SU-DHL-6 (cell line): ENCODE data around the gene CHMP5.

ENCODE experiments used
- CTCF ChIP-seq: fragments of 200-600 bp; sonication (generic); IDR thresholded peaks from one replicate; pipeline ENCODE4 v1.5.1; 2017; ENCODE audit warnings: antibody characterized with exemption, mild to moderate bottlenecking, low read length, moderate library complexity; ENCODE audit not compliant: insufficient read depth, poor library complexity, severe bottlenecking
- EZH2phosphoT487 ChIP-seq: fragments of 200-600 bp; sonication (generic), shearing (Covaris generic); conservative IDR thresholded peaks from 2 replicates; pipeline ENCODE4 v1.6.1; 2018; ENCODE audit warnings: mild to moderate bottlenecking, antibody characterized with exemption, low read length, moderate library complexity, mixed read lengths

GRCh38 chr9:33222031-33222430, 42.8 kb upstream of the CHMP5 start:
- TF ChIP-seq CTCF (no peak), EZH2phosphoT487 (no peak)
